GM18873 (cell line): ENCODE measurements around the gene CENPF.

ENCODE experiments used
- ATAC-seq: cut with Tn5 transposase; IDR thresholded peaks from one replicate; pipeline ENCODE4 v1.9.1; 2021; ENCODE audit warnings: mild to moderate bottlenecking, moderate library complexity, moderate number of reproducible peaks; ENCODE audit not compliant: unreplicated experiment, low FRiP score

Gene CENPF

GRCh38 chr1:214617246-214617645, 14.3 kb downstream of the CENPF start:
- ATAC-seq: no peak

DNA sequence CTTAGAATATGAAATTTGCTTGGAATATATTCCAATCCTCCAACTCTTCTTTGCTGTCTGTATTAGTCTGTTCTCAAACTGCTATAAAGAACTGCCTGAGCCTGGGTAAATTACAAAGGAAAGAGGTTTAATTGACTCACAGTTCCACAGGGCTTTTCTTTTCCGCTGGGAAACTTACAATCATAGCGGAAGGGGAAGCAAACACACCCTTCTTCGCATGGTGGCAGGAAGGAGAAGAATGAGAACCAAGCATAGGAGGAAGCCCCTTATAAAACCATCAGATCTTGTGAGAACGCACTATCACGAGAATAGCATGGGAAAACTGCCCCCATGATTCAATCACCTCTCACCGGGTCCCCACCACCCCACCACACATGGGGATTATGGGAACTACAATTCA, 14.8 kb downstream of the CENPF start:
- no peak for ATAC-seq

DNA sequence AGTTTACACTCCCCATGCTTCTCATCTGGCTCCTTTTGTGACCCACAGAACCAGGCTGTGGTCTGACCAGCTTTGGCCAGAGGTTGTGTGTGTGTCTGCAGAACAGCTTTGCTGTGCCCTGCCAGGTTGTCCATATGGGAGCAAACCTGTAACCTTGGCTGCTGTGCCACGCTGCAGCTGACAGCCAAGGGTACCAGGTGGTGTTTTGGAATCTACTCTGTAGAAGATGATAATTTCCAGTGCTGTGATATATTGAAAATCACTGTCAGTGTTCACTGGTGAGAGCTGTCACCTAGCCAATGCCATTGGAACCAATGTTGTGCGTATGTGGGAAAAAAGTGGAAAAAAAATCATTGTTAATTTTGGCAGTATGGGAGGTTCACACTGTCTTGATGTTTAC, 18.2 kb downstream of the CENPF start:
- ATAC-seq: no peak

DNA sequence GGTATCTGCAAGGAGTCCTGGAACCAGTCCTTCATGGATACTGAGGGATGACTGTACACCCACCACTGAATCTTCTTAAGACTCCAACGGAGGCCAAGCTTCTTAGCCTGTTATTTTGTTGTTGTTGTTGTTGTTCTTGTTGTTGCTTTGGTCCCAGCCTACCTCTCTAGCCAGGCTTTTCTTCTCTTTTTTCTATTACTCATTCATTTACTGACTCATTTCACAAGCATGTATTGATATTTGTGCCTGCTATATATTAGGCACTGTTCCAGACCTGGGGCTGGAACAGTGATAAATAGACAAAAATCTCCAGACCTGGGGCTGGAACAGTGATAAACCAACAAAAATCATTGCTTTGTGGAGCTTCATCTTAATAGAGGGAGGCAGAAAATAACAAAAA, 20.4 kb downstream of the CENPF start:
- no peak for ATAC-seq

DNA sequence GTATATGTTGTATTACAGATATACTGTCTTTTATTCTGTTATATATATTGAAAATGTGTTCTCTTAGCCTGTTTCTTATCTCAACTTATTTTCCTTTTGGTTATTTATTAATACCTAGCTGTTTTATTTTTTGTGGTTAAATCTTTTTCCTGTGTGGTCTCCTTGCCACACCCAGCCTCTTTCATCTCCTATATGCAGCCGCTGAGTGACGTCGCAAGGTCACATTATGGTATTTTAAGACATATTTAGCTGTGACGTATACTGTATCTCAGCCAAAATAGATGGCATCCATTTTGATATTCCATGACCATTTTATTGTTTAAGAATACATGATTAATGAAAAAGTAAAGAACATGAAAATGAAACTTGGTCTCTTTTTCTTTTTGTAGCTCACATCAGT, 29.1 kb downstream of the CENPF start:
- ATAC-seq: no peak

DNA sequence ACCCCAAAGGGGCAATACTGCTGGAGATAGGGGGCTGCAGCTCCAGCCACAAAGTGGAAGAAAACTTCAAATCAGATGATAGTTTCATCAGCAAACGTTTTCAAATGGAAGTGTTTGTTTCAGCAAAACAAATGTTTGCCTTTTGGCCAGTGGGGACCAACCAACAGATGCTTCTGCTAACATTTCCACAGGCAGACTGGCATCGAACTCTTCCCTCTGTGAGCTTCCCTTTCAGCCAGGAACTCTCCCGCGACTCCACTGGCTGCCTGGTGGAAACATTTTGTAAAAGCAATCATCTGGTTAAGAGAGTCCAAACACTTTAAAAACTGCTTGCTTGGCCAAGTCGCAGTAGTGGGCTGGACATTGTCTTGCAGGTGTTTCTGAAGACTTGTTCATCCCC, 30.7 kb downstream of the CENPF start:
- ATAC-seq: no peak

DNA sequence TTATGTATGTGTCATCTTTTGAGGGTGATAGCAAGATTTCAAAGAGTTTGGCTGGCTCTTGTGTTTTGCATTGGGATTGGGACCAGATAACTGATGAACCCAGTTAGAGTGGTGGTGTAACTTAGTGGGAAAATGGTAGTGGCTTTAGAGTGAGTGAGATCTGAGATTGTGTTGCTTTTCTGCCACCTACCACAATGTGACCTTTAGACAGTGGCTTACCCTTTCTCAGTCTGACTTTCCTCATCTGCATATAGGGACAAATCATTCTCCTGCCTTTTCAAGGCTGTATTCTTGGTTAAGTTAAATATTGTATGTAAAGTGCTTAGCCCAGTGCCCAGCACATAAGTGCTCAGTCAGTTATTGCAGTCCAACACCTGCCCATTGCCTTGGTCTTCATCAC, 31.3 kb downstream of the CENPF start:
- no peak for ATAC-seq

DNA sequence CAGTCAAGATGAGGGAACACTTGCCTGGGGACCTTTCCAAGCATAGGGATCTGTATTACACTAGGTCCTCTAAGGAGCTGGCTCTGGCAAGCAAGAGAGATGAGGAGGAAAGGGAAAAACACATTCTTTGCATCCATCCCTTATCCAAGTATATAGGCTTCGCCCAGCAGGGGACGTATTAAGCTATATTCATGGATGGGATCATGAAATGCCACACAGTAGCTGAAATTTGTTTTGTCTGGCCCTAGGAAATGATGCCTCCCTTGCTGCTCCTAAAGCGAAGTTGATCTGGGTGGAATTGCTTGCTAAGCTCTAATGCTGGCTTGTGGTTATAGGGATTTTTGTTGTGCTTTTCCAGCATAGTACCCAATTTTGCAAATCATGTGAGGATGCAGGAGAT, 32.1 kb downstream of the CENPF start:
- no peak for ATAC-seq

GRCh38 chr1:214635506-214635905, 32.5 kb downstream of the CENPF start:
- ATAC-seq: no peak

- no peak for ATAC-seq
These were observed 33.4 kb downstream of the CENPF start for GRCh38 chr1:214636436-214636835.

DNA sequence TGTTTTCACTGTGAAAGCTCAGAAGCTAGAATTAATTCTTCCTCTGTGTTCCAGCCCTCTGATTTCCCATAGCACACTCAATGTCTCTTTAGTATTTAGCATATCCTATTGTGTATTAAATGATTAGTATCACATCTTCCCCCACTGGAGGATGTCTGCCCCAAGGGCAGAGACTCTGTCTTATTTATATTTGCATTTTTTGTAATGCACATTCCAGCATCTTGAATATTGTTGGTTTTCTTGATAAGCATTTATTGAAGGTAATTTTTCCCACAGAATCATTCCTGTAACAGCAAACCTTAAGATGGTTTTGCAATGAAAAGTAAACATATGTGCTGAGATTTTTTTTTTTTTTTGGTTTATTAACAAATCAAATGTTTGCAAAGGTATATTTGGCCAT, 34.1 kb downstream of the CENPF start:
- ATAC-seq: no peak

- ATAC-seq: no peak
These were observed 34.9 kb downstream of the CENPF start for GRCh38 chr1:214637722-214638458.

DNA sequence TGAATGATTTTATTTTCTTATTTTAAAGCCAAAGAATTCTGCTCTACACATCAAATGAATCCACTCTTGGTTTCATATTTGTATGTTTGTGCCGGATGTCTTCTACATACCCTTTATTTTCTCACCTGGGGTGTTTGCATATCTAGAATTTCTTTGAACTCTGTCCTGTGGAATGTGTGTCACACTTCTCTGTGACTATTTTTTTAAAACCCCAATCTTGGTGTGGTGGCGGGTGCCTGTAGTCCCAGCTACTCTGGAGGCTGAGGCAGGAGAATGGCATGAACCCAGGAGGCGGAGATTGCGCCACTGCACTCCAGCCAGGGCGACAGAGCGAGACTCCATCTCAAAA, 35.4 kb downstream of the CENPF start:
- ATAC-seq: no peak

DNA sequence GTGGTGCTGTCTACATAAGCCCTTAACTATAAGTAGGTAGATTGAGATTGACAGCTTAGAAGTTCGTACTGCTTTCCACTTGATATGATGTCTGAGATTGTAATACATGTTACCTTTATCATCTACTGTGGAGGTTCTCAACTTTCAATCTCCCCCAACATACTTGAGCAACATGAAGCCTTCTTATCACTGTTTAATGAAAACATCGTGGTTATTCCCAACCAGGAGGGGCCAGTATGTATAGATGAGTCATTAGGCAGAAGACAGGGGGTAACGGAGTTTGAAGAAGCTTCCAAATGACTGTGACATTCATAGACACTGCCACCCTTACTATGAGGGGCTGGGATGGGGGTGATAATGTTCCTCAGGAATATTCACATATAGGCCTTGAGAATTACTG, 36.0 kb downstream of the CENPF start:
- no peak for ATAC-seq

GRCh38 chr1:214640431-214641213, 37.6 kb downstream of the CENPF start:
- ATAC-seq: no peak

- no peak for ATAC-seq
These were observed 38.4 kb downstream of the CENPF start for GRCh38 chr1:214641214-214641895.

DNA sequence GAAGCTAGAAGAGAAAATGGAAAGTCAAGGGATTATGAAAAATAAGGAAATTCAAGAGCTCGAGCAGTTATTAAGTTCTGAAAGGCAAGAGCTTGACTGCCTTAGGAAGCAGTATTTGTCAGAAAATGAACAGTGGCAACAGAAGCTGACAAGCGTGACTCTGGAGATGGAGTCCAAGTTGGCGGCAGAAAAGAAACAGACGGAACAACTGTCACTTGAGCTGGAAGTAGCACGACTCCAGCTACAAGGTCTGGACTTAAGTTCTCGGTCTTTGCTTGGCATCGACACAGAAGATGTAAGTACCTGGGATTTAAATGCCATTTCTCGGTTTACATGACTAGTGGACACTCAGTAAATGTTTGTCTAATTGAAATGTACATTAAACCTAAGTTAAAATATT, 40.0 kb downstream of the CENPF start:
- ATAC-seq: no peak

DNA sequence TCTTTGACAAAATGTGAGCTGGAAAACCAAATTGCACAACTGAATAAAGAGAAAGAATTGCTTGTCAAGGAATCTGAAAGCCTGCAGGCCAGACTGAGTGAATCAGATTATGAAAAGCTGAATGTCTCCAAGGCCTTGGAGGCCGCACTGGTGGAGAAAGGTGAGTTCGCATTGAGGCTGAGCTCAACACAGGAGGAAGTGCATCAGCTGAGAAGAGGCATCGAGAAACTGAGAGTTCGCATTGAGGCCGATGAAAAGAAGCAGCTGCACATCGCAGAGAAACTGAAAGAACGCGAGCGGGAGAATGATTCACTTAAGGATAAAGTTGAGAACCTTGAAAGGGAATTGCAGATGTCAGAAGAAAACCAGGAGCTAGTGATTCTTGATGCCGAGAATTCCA, 42.7 kb downstream of the CENPF start:
- ATAC-seq: no peak

DNA sequence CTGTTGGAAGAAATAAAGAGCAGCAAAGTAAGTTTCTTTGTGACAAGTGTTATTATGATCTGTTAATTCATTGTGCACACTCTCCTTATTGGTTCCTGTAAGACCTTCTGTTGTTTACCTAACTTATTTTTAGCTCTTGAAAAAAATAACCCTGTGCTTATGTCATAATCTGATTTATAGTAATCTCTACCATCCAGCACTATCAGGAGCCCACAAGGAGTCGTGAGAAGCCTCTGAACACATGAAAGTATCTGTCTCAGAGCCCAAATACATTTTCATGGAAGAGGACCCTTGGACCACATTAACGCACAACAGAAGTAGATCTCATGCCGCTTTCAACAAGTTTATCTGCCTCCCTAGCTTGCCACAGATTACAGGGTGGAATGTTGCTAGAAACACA, 45.8 kb downstream of the CENPF start:
- ATAC-seq: no peak

DNA sequence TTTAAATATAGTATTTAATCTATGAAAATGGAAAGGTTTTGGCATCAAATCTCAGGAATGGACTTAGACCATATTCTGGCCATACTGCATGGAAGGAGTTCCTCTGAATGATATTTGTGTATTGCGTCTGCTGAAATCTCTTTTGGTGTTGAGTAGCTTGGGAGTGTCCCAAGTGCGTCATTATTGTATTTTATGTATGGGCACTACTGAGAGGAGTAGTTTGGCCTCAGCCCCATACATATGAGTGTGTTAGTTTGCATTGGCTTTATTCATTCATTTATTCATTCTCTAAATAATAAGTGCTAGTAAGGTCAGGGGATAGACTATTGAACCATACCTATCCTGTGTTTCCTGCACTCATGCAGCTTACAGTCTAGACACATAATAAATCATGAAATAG, 46.6 kb downstream of the CENPF start:
- ATAC-seq: no peak

DNA sequence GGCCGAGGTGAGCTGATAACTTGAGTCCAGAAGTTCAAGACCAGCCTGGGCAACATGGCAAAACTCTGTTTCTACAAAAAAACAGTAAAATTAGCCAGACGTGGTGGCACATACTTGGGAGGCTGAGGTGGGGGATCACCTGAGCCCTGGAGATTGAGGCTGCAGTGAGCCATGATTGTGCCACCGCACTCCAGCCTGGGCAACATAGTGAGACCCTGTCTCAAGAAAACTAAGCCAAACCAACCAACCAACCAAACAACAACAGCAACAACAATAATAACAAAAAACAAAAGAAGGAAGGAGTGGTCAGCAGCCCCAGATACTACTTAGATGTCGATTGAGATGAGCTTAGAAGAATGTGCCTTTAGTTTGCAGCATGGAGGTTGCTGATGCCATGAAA, 47.7 kb downstream of the CENPF start:
- no peak for ATAC-seq

DNA sequence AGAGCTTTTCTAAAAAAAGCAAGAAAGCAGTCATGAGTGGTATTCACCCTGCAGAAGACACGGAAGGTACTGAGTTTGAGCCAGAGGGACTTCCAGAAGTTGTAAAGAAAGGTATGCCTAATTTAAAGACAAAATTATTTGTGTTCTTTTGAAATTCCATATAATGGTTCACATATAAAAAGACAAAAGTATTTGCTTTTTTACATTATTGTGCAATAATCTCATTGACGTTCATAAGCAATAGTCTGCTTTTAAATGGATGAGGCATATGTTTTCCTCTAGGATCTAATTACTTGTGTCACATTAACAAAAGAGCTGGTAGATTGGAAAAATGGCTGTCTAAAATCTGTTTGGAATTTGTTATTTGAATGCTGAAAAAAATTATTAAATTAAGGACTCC, 54.3 kb downstream of the CENPF start:
- ATAC-seq: no peak
